ENCODE measurements around the gene B9D1. TPM values are rescaled to one million over a fixed set of nuclear protein-coding genes. Genes with fewer than 3 reads are reported as not detected.

The B9D1 gene
- total RNA-seq, 3 donors from 2014 or later, result 14.4 to 29.2 (median 28.4) TPM

GRCh38 chr17:19344311-19345066, 18.0 kb downstream of the B9D1 start:
- Histone ChIP-seq H3K27ac (peak overlapping the region; percentile 58 to 93), H3K4me3 (peak overlapping the region in 1 of 3 donors; percentile 36), H3K27me3 (no peaks in the 10 kb centered on the region), H3K9me3 (no peaks in the 10 kb centered on the region), H3K36me3 (no peaks in the 10 kb centered on the region), H3K4me1 (peaks cover 0 to 11% of the 10 kb centered on the region in 2 donors)
- intact Hi-C loops (cut with DNase I; ENCODE audit: low total_unique reads), result no loop called here
- peak in 1 of 2 donors; percentile 43 for DNase-seq (ENCODE audit: low spot score in 2 of 2)
- TF ChIP-seq POLR2A (IDR thresholded peaks at IDR 0.05) (no peak), POLR2AphosphoS5 (IDR thresholded peaks at IDR 0.05) (no peak), CTCF (IDR thresholded peaks at IDR 0.05) (no peak)

- peaks cover 0 to 11% of the 10 kb centered on the region in 2 donors for H3K4me1 ChIP-seq
- no peak overlapping the region for H3K4me3 ChIP-seq
- no peaks in the 10 kb centered on the region for H3K36me3 ChIP-seq
- H3K9me3 ChIP-seq, result no peaks in the 10 kb centered on the region
- TF ChIP-seq POLR2AphosphoS5 (IDR thresholded peaks at IDR 0.05), result no peak
- no peak for TF ChIP-seq POLR2A (IDR thresholded peaks at IDR 0.05)
- TF ChIP-seq CTCF (IDR thresholded peaks at IDR 0.05), result no peak
- intact Hi-C loops (cut with DNase I; ENCODE audit: low total_unique reads), result no loop called here
- H3K27ac ChIP-seq, result peak overlapping the region in 1 of 2 donors; percentile 93
- DNase-seq (ENCODE audit: low spot score in 2 of 2), result peak in 1 of 2 donors; percentile 47
- H3K27me3 ChIP-seq, result no peaks in the 10 kb centered on the region
Observed at GRCh38 chr17:19343671-19344151, 18.8 kb downstream of the B9D1 start.

GRCh38 chr17:19343256-19343630, 19.3 kb downstream of the B9D1 start:
- peaks cover under 1 to 11% of the 10 kb centered on the region in 2 donors for H3K4me1 ChIP-seq
- no peaks in the 10 kb centered on the region for H3K36me3 ChIP-seq
- TF ChIP-seq CTCF (IDR thresholded peaks at IDR 0.05) (no peak), POLR2AphosphoS5 (IDR thresholded peaks at IDR 0.05) (no peak), POLR2A (IDR thresholded peaks at IDR 0.05) (no peak)
- H3K27ac ChIP-seq, result peak overlapping the region; percentile 38 to 93
- peak in 1 of 2 donors; percentile 45 for DNase-seq (ENCODE audit: low spot score in 2 of 2)
- no peak overlapping the region for H3K4me3 ChIP-seq
- H3K27me3 ChIP-seq, result no peaks in the 10 kb centered on the region
- no peaks in the 10 kb centered on the region for H3K9me3 ChIP-seq
- intact Hi-C loops (cut with DNase I; ENCODE audit: low total_unique reads), result no loop called here

GRCh38 chr17:19342611-19343255, 19.8 kb downstream of the B9D1 start:
- Histone ChIP-seq H3K27me3 (no peaks in the 10 kb centered on the region), H3K9me3 (no peaks in the 10 kb centered on the region), H3K4me1 (peaks cover 6 to 11% of the 10 kb centered on the region in 2 donors), H3K27ac (peak overlapping the region; percentile 38 to 93), H3K36me3 (no peaks in the 10 kb centered on the region), H3K4me3 (no peak overlapping the region)
- intact Hi-C loops (cut with DNase I; ENCODE audit: low total_unique reads), result no loop called here
- TF ChIP-seq POLR2A (IDR thresholded peaks at IDR 0.05) (no peak), POLR2AphosphoS5 (IDR thresholded peaks at IDR 0.05) (no peak), CTCF (IDR thresholded peaks at IDR 0.05) (no peak)
- DNase-seq (ENCODE audit: low spot score in 2 of 2), result no peak
